Choroid plexus epithelial cell (primary cell): Measurements from ENCODE around the gene DDX10.

Experiments used
- DNase-seq: peaks from one replicate; pipeline ENCODE4 v3.0.0-alpha.2; 2010; ENCODE audit warnings: low read depth
- H3K4me3 ChIP-seq: 2 replicates; pipeline ENCODE4 v1.5.1; 2011; ENCODE audit warnings: low read depth, mild to moderate bottlenecking, control low read depth, low read length, moderate library complexity
- TF ChIP-seq, protein P1 (sequence below): conservative IDR thresholded peaks from 2 replicates; pipeline ENCODE4 v1.5.1; 2011; ENCODE audit warnings: low read depth, mild to moderate bottlenecking, control low read depth, inconsistent platforms, low read length, moderate library complexity

The DDX10 gene

DNA sequence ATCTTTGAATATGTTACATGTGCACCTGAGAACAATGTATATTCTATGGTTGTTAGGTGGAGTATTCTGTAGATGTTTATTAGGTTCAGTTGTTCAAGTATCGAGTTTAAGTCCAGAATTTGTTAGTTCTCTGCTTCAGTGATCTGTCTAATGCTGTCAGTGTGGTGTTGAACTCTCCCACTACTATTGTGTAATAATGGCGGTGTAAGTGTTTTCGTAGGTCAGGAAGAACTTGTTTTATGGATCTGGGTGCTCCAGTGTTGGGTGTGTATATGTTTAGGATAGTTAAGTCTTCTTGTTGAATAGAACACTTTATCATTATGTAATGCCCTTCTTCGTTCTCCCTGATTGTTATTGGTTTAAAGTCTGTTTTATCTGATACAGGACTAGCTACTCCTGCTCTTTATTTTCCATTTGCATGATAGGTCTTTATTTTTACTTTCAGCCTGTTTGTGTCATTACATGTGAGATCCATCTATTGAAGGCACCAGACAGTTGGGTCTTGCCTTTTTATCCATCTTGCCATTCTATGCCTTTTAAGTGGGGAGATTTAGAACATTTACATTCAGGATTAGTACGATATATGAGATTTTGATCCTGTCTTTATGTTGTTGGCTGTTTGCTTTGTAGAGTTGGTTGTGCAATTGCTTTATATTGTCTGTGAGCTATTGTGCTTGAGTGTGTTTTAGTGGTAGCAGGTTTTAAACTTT, 121.6 kb downstream of the DDX10 start:
- no peak overlapping the region for H3K4me3 ChIP-seq
- DNase-seq: no peak
- TF ChIP-seq, protein P1, sequence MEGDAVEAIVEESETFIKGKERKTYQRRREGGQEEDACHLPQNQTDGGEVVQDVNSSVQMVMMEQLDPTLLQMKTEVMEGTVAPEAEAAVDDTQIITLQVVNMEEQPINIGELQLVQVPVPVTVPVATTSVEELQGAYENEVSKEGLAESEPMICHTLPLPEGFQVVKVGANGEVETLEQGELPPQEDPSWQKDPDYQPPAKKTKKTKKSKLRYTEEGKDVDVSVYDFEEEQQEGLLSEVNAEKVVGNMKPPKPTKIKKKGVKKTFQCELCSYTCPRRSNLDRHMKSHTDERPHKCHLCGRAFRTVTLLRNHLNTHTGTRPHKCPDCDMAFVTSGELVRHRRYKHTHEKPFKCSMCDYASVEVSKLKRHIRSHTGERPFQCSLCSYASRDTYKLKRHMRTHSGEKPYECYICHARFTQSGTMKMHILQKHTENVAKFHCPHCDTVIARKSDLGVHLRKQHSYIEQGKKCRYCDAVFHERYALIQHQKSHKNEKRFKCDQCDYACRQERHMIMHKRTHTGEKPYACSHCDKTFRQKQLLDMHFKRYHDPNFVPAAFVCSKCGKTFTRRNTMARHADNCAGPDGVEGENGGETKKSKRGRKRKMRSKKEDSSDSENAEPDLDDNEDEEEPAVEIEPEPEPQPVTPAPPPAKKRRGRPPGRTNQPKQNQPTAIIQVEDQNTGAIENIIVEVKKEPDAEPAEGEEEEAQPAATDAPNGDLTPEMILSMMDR: no peak

DNA sequence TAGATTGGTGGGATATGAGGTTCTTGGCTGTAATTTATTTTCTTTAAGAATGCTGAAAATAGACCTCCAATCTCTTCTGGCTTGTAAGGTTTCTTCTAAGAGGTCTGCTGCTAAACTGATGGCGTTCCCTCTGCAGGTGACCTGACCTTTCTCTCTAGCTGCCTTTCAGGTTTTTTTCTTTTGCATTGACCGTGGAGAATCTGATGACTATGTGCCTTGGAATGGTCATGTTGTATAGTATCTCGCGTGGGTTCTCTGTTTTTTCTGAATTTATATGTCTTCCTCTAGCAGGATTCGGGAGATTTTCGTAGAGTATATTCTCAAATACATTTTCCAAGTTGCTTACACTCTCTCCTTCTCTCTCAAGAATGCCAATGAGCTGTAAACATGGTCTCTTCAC, 122.2 kb downstream of the DDX10 start:
- TF ChIP-seq, protein P1: no peak
- H3K4me3 ChIP-seq: no peak overlapping the region
- peak; percentile 33 for DNase-seq

DNA sequence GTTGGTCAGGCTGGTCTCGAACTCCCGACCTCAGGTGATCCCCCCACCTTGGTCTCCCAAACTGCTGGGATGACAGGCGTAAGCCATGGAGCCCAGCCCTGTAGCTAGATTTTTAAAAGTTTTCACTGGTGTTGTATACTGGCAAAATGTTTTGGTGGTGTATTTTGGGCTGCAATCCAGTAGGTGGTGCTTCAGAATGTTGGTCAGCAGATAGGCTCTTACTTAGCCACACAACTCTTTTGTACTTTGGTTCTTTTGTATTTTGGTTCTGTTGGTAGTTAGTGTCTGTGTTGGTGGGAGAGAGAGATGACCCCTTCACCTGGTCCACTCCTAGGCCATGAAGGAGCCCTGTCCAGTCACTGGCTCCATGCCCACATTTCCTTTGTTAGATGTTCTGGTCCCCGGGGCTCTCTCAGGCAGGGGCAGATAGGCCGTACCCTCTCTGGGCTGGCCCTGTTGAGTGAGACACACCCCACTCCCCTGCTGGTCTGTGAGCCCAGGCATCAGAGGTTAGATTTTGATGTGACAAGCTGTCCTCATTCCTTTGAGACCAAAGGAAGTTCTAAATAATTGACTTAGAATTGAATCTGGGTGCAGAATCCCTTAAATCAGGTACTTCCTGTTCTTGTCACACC, 123.8 kb downstream of the DDX10 start:
- peak; percentile 77 for DNase-seq
- TF ChIP-seq, protein P1: peak; percentile 74
- no peak overlapping the region for H3K4me3 ChIP-seq

DNA sequence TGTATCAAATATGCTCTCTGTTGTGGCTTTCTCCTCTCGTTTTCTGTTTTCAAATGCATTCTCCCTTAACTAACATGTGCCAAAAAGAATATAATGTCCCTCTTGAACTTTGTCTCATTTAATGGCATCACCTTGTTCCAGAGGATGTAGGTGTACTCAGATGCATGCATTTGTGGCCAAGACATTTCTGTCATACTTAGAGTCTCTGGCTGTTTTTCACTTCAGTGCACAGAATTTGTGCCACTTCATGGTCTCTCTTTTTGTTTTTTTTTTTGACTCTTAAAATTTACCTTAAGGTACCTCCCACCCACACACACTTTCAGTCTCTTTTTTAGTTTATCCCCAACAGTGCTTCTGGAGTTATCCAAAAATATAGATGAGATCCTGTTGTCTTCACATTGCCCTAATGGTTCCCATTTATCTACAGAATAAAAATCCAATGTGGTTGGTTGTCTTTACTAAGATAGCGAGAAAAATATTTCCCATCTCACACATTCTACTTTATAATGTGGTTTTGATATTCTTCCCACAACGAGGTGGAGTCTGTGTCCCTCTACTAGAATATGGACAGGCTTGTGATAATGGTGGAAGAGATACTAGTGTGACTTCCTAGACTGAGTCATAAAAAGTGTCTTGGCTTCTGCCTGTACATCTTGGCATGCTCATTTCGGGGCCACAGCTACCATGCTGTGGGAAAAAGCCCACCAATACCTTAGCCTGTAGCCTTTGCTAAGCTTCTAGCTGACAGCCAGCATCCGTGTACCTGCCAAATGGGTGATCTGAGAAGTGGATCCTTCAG, 125.8 kb downstream of the DDX10 start:
- no peak overlapping the region for H3K4me3 ChIP-seq
- no peak for DNase-seq
- TF ChIP-seq, protein P1: no peak

DNA sequence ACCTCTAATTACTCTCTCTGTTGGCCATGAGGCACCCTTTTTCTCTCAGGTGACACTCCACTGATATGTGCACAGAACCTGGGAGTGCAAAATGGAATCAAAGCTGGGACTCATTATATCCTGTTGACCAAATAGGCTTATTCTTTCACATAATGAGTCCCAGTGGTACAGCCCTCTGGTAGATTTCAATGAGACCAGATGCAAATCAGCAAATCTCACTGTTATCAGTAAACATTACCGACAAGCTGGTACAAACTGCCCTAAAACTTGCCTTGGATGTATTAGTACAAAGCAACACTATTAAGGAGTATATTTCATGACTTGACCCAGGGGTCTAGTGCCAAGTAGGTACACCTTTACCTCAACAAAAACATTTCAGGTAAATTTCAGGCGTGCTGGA, 128.3 kb downstream of the DDX10 start:
- no peak for DNase-seq
- no peak overlapping the region for H3K4me3 ChIP-seq
- TF ChIP-seq, protein P1: no peak

DNA sequence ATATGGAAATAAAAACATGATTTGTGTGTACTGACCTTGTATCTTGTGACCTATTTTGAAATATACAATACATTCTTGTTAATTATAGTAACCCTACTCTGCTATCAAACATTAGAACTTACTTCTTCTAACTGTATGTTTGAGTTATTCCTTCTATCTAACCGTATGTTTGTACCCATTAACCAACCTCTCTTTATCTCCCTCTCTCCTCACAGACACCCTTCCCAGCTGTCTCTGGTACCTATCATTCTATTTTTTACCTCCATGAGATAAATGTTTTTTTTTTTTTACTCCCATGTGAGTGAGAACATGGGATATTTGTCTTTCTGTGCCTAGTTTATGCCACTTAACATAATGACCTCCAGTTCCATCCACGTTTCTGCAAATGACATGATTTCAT, 128.7 kb downstream of the DDX10 start:
- TF ChIP-seq, protein P1: no peak
- no peak overlapping the region for H3K4me3 ChIP-seq
- no peak for DNase-seq
